Lower lobe of right lung (tissue), 2 donors: Measurements from ENCODE around the gene CCER1. TPM values are rescaled to one million over a fixed set of nuclear protein-coding genes. Genes with fewer than 3 reads are reported as not detected.

Experiments used
- ATAC-seq, 2 donors: fragments of 200-7000 bp; cut with Tn5 transposase; one replicate each; pipeline ENCODE4 v1.9.1; 2020 to 2022; ENCODE audit warnings: mild to moderate bottlenecking in 2 of 2, moderate library complexity in 2 of 2
- DNase-seq: peaks from one replicate; pipeline ENCODE4 v3.0.0-alpha.2; 2020
- H3K27ac ChIP-seq: fragments of 200-600 bp; one replicate; pipeline ENCODE4 v1.8.0; 2022
- H3K27me3 ChIP-seq: fragments of 200-600 bp; one replicate; pipeline ENCODE4 v1.8.0; 2022; ENCODE audit warnings: low read depth
- H3K36me3 ChIP-seq: fragments of 200-600 bp; one replicate; pipeline ENCODE4 v1.8.0; 2022; ENCODE audit warnings: mild to moderate bottlenecking
- H3K4me1 ChIP-seq: fragments of 200-600 bp; one replicate; pipeline ENCODE4 v1.8.0; 2022
- H3K4me3 ChIP-seq: fragments of 200-600 bp; one replicate; pipeline ENCODE4 v1.8.0; 2022; ENCODE audit warnings: mild to moderate bottlenecking
- H3K9me3 ChIP-seq: fragments of 200-600 bp; one replicate; pipeline ENCODE4 v1.8.0; 2022
- CTCF ChIP-seq: fragments of 200-600 bp; IDR thresholded peaks from one replicate; pipeline ENCODE4 v1.8.0; 2022; ENCODE audit warnings: antibody characterized with exemption, mild to moderate bottlenecking
- intact Hi-C: fragments of 100-400 bp; cut with DNase I; formaldehyde crosslinking; loops from one replicate; pipeline ENCODE4 v1.11.0; 2022
- total RNA-seq: library from RNA; stranded (reverse); fragmentation: NEBNext Ultra II Directional; extraction: Animal tissue kit (Norgen Biotek cat#: 25700); gene quantifications from one replicate; pipeline ENCODE4 v1.2.1, GENCODE V29; 2021
- donor health status: DM: no; HTN: yes; CAD: no; lungs with severe emphysema.

CCER1 gene
- total RNA-seq, 1 donor from 2014 or later, result not detected

- Histone ChIP-seq H3K27ac (no peak overlapping the region), H3K4me1 (no peaks in the 10 kb centered on the region), H3K36me3 (no peaks in the 10 kb centered on the region), H3K4me3 (no peak overlapping the region), H3K27me3 (no peaks in the 10 kb centered on the region), H3K9me3 (peaks cover 4% of the 10 kb centered on the region)
- intact Hi-C loops, result no loop called here
- no peak for ATAC-seq
- no peak for DNase-seq
- TF ChIP-seq CTCF, result no peak
Measured at GRCh38 chr12:90924406-90924805, 30.6 kb downstream of the CCER1 start.

DNA sequence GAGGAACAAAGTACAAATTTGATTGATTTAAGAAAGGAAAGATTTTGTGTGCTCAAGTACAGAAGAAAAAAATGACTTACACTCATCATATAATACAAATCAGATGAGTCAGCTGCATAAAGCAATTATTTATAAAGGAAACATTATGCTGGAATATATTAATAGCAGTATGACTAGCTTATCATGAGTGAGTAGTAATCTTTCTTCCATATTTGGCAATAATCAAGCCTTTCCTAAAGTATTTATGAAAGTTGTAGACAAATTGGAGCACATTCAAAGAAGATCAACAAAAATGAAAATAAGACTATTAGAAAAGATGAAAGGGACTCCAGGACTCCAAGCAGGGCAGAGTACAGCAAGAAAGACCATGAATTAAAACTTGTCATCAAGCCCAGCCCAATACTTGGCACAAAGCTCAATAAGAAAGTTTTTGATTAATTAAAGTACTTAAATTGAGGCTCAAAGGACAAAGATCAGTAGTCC lies 32.8 kb downstream of the CCER1 start:
- ATAC-seq (no peak), DNase-seq (no peak)
- H3K36me3 ChIP-seq, result no peaks in the 10 kb centered on the region
- no peaks in the 10 kb centered on the region for H3K27me3 ChIP-seq
- intact Hi-C loops, result no loop called here
- no peak for TF ChIP-seq CTCF
- H3K4me1 ChIP-seq, result no peaks in the 10 kb centered on the region
- H3K9me3 ChIP-seq, result no peaks in the 10 kb centered on the region
- H3K27ac ChIP-seq, result no peak overlapping the region
- no peak overlapping the region for H3K4me3 ChIP-seq

- TF ChIP-seq CTCF, result no peak
- Histone ChIP-seq H3K4me3 (no peak overlapping the region), H3K9me3 (no peaks in the 10 kb centered on the region), H3K27me3 (no peaks in the 10 kb centered on the region), H3K27ac (no peak overlapping the region), H3K4me1 (no peaks in the 10 kb centered on the region), H3K36me3 (no peaks in the 10 kb centered on the region)
- no peak for ATAC-seq
- no peak for DNase-seq
- intact Hi-C loops, result no loop called here
Measured at GRCh38 chr12:90921536-90921935, 33.4 kb downstream of the CCER1 start.

GRCh38 chr12:90920222-90920621 lies 34.8 kb downstream of the CCER1 start:
- ATAC-seq (no peak), DNase-seq (no peak)
- intact Hi-C loops, result no loop called here
- Histone ChIP-seq H3K9me3 (no peaks in the 10 kb centered on the region), H3K27ac (no peak overlapping the region), H3K36me3 (no peaks in the 10 kb centered on the region), H3K4me3 (no peak overlapping the region), H3K4me1 (no peaks in the 10 kb centered on the region), H3K27me3 (no peaks in the 10 kb centered on the region)
- TF ChIP-seq CTCF, result no peak

DNA sequence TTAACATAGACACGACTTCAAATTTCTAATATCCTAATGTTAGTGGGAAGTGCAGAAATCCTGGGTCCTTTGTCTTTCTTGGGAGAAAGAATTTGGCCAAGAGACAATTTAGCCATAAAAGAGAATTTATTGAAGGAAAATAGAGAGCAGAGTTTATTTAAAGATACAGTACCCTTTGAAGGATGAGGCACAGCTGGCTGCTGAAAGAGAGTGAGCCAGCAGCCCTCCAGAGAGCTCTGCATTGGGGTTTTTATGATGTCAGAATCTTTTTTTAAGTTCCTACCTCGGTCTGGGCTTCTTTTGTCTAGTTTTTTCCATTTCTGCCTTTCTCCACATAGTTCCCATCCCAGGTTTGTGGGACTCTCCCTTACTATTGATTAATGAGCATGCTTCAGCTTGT lies 37.5 kb downstream of the CCER1 start:
- H3K27me3 ChIP-seq, result no peaks in the 10 kb centered on the region
- H3K36me3 ChIP-seq, result no peaks in the 10 kb centered on the region
- no peaks in the 10 kb centered on the region for H3K4me1 ChIP-seq
- no peak for TF ChIP-seq CTCF
- no peak overlapping the region for H3K27ac ChIP-seq
- DNase-seq, result no peak
- no peak for ATAC-seq
- H3K9me3 ChIP-seq, result no peaks in the 10 kb centered on the region
- intact Hi-C loops, result no loop called here
- H3K4me3 ChIP-seq, result no peak overlapping the region

GRCh38 chr12:90916516-90916915 lies 38.5 kb downstream of the CCER1 start:
- H3K36me3 ChIP-seq, result no peaks in the 10 kb centered on the region
- ATAC-seq, result no peak
- H3K27ac ChIP-seq, result no peak overlapping the region
- TF ChIP-seq CTCF, result no peak
- H3K9me3 ChIP-seq, result no peaks in the 10 kb centered on the region
- H3K4me1 ChIP-seq, result no peaks in the 10 kb centered on the region
- no peaks in the 10 kb centered on the region for H3K27me3 ChIP-seq
- DNase-seq, result no peak
- no peak overlapping the region for H3K4me3 ChIP-seq
- intact Hi-C loops, result no loop called here
